SK-N-DZ (cell line): ENCODE results near the gene KCNIP3.
"Not testable (repeated sequence)": the region's sequence is repeated elsewhere in the genome, so short reads cannot be mapped to it uniquely, and the experiment has no call there.

Experiments
- DNase-seq: peaks from one replicate; pipeline ENCODE4 v3.0.0-alpha.2; 2015; ENCODE audit warnings: low spot score

The KCNIP3 gene

DNA sequence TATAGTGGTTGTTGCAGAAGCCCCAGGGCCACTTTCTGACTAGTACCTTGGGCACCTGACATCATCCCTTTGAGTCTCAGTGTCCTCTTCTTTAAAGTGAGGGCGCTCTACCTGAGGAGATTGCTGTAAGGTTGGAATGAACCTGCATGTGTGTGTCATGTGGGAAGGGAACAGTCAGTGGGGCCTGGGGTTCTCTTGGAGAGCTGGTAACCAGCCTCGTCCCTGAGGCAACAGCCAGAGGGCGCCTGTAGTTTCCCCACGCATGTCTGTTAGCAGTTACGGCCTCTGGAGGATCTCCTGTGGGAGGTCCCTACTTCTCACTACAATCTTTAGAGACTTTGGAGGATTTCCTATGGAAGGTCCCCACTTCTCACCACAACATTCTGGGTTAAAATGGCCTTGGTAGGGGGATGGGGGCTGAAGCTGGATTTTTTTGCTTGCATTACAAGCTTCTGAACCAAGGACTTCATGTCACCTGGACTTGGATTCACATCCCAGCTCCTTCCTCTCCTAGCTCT is 106.1 kb downstream of the KCNIP3 start:
- DNase-seq = peak; percentile 48

DNA sequence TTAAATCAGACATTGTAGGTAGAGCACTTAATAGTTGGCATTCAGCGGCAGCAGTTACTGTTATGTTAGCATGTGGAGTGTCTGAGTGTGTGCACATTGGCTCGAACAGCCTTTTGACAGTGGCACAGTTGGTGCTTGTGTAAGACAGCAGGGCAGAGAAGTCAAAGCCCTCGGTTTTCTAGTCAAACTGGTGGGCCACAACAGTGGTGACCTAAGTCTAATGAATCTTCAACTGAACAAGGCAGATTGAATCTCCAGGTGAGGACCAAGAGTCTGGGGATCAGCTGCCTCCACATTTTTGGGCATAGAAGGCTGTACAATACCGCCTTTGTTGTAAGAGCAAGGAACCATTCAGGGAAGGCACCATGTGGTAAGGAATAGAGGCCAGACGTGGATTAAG is 106.7 kb downstream of the KCNIP3 start:
- not testable (repeated sequence) for DNase-seq

DNA sequence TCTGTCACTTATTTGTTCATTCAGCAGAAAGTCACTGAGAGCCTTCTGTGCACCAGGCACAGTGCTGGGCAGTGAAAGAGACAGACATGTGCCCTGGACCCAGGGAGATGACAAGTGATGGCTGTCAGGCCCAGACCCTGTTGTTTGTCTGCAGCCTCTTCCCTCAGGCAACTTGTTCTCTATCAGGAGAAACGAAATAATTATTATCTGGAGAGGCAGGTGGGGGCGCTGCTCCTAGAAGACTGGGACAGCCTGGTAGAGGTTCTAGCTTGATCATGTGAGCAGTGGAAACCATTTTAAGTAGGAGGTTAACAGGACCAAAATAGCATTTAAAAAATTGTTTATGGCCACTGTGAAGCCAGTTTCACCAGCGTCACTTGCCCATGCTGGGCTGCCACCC is 107.5 kb downstream of the KCNIP3 start:
- DNase-seq = not testable (repeated sequence)

DNA sequence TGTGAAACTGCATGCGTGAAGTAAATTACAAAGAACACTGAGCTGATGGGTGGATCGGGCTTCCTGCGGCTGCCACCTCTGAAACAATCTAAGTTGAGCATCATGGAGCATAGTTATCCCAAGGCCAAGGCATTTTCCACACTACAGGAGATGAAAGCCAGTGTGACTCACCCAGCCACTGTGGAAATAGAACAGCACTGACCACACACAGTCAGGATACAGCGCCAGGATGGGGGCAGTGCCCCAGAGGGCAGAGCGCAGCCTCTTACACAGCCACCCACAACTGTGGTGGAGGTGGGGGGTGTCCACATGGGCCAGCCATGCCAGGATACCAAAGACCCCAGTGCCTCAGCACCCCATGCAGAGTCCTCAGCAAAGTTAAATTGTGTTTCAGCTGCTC is 114.1 kb downstream of the KCNIP3 start:
- DNase-seq = not testable (repeated sequence)

DNA sequence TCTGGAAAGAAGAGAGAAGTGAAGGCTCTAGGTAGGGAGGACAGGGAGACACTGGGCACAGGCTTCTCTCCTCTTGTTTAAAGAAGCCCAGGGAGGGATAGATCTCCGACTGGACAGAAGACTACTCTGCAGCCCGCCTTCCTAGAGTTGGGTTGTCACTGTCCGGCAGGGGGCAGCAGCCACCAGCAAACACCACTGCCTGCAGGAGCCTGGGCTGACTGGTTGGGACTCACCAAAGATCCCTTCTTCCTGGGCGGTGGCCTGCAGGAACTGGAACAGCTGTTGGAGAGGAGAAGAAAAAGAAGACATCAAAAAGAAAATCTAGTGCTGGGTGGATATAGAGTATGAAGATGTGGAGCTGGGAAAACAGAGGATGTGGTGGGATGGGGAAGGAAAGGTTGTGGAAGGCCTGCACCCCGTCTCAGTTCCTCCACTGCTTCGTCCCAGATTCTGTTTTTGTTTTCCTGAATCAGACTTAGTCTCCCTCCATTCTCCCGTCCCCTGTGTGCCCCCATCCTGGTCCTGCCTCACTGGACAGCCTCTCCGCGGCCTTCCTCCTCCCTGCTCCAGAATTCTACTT is 117.0 kb downstream of the KCNIP3 start:
- peak; percentile 56 for DNase-seq

DNA sequence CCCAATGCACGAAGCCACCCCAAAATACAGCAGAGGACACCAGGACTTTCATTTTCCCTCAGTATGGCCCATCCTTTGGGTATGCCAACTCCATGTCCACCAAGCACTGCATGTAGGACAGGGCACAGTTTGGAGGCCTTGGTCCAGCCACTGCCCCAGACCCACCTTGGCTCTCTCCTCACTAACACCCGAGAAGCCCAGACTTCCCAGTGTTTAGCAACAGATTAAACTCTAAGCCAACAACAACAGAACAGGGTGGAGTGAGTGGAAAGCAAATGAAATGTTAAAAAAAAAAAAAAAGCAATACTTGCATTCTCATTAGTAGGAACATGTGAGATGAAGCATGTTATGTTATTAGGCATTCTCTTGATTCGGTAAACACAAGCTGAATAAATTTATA is 118.0 kb downstream of the KCNIP3 start:
- not testable (repeated sequence) for DNase-seq

DNA sequence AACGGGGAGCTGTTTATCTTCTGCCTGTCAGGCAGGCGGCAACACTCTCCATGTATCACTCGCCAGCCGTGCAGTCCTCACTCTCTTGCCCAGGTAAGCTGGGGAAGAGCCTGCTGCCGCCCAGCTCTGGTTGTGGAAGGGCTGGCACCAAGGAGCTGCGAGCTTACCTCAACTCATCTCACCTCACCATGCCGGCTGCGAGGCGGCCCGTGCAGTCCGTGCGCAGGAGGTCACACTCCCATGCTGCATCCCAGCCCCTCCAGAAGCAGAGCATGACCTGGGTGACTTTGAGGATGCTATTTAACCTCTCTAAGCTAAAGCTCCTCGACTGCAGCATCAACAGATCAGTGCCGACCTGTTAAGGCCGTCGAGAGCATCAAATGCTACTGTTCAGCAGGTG is 118.4 kb downstream of the KCNIP3 start:
- not testable (repeated sequence) for DNase-seq

DNA sequence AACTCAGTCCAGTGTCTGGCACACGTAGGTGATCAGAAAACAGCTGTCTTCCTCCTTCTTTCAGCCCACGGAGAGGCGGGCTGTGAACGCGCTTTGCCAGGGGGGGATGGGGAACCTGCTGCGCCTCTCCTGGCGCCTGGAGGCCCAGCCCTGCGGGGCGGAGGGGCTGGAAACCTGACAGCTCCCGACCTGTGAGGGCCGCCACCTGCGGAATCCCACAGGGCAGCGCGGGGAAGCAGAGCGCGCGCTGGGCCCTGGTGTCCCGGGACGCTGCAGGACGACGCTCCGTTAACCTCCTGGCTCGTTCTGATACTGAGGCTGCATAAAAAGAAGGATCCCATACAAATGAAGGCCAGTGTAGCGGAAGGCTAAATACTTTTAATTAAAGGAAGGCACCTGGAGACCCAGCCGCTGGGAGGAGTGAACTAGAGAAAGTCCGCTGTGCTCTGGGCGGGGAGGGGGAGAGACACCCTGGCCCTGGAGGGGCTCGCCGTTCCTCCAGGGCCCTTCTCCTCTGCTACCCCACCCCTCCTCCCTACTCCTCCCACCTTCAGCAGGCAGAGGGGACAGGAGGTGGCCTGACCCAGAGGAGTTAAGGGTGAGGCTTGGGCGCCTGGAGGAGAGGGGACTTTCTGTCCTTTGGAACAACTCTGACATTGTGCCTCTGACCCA is 130.2 kb downstream of the KCNIP3 start:
- not testable (repeated sequence) for DNase-seq

DNA sequence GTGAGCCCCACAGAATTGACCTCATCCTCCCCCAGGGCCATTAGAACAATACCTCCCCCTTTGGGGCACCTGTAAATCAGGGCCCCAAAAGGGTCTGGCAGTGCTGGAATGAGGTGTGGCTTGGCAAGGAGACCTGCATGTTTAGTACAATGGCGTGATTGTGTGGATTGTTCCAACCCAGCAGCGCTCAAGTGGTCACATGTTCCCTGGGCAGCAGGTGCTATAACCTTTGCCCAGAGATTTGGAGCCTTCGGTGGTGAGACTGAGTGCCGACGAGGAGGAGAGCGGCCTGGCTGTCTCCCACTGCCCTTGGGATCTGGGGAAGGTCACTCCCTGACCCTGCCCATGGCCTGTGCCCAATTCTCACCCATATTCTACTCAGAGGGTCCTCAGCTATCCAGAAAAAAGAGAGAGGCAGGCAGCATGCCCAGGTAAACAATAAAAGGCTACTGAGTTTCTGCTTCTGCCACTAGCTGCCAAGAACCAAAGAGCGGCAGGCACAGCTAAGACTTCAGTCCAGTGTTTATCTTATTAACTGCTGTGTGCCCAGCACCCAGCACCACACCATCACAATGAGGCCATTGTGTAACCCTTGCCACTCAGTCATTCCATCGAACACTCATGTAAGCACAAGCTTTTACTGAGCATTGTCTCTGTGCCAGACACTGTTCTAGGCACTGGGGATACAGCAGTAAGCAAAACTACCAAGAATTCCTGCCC is 132.8 kb downstream of the KCNIP3 start:
- not testable (repeated sequence) for DNase-seq

DNA sequence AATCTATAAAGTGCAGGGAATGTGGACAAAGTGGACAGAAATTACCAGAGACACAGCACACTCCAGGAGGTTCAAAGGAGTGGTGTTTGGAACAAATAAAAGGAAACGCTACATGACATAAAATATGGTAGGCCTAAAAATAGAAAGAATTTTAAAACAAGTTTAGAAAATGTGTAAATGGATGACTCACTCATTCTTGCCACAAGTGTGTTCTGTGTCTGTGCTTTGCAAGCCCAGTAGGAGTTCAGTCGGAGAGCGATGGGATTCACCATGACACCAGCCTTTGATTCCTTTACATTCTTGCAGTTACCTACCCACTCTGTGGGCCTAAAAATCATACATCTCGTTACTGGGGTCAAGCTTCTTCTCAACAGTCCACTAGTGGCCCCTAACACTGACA is 136.2 kb downstream of the KCNIP3 start:
- DNase-seq = not testable (repeated sequence)

DNA sequence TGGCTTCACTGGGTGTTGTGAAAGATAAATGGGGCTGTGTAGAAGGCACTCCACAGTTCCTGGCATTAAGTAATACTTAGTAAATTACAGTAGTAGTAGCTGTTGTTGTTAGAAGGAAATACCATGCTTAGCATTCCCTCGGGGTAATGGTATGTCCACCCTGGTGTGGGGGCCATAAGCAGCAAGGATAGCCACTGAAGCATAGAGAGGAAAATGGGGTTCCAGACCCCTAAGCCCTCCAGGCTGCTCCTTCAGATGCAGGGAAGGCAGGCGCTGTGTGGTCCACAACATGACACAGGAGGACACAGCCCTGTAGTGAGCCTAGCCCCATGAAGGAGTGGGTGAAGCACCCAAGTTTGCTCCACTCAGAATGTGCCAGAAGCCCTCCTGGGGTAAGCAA is 136.8 kb downstream of the KCNIP3 start:
- DNase-seq = not testable (repeated sequence)

DNA sequence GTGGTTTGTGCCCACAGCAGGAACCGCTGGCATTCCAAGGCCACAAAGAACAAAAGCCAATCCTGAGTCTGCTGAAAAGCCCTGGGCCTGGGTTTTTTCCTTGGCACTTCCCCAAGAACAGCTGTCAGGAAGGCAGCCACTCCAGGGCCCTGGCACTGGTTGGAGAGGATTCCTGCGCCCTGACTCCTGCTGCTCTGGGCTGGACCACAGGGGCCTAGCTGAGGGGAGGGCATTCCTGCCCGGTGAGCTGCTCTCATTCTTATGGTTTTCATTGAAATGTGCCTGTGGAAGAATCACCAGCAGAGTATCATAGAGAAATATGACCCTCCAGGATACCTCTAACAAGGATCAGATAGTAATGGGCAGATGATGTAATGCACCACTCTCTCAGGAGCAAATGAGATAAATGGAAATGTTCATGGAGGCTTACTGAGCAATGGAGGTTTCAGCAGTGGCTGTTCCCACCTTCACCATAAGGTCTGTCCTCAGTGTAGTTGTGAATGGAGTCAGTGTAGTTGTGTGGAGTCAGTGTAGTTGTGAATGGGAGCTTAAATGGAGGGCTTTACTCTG is 137.4 kb downstream of the KCNIP3 start:
- DNase-seq = not testable (repeated sequence)

DNA sequence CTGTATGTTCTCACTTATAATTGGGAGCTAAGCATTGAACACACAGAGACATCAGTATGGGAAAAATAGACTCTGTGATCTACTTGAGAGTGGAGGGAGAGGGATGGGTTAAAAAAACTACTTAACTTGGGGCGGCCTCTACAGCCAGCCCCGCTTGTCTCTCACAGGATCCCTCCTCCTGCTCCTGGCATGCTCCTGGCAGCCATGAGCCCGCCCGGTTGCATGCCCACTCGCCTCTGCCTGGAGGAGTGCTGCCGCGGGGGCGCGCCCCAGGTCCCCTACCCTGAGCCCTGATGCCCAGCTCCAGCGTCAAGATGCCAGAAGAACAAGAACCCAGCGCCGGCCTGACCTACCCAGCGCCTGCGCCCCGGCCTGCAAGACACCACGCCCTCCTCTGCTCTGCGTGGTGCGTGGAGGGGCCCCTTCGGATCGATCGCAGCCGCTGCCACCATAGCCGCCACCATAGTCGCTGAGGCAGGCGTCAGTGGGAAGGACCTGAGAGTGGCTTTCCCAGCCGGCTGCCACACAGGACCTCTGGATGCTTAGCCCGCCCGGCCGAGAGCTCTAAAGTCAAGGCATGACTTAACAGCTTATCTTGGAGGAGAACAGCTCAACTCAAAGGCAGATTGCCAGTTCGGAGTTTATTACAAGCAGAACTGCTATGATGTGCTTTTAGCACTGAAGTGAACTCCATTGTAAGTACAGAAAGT is 138.2 kb downstream of the KCNIP3 start:
- not testable (repeated sequence) for DNase-seq
